ENCODE measurements around the gene ITPR2. TPM values are rescaled to one million over a fixed set of nuclear protein-coding genes. Genes with fewer than 3 reads are reported as not detected.

ITPR2 gene
- total and polyA plus RNA-seq, 4 donors = 4.1 to 47.0 (median 26.5) TPM

- no peaks in the 10 kb centered on the region for H3K36me3 ChIP-seq (ENCODE audit: control insufficient read depth in 4 of 4, insufficient read depth in 4 of 4, low read length in 4 of 4)
- H3K9ac ChIP-seq (ENCODE audit: insufficient read depth in 1 of 2, low read length in 2 of 2) = no peak overlapping the region
- no peaks in the 10 kb centered on the region for H3K27me3 ChIP-seq (ENCODE audit: control insufficient read depth in 3 of 3, insufficient read depth in 3 of 3, low read length in 2 of 3)
- H3K4me1 ChIP-seq (ENCODE audit: control insufficient read depth in 5 of 5, insufficient read depth in 5 of 5, low read length in 5 of 5) = no peaks in the 10 kb centered on the region
- H3K9me3 ChIP-seq (ENCODE audit: control insufficient read depth in 4 of 4, insufficient read depth in 3 of 4, low read length in 3 of 4) = peaks cover 0 to 4% (median 0%) of the 10 kb centered on the region in 4 donors
- DNase-seq (no peak), ATAC-seq (ENCODE audit: insufficient read depth, low FRiP score) (no peak)
- no peak for TF ChIP-seq CTCF (IDR thresholded peaks at IDR 0.05; ENCODE audit: control extremely low read depth, extremely low read depth)
- no peak overlapping the region for H3K4me3 ChIP-seq
- WGBS, 2 donors = 65 to 66% methylated on average over 4 of the region's 4 CpGs
- no peak overlapping the region for H3K27ac ChIP-seq (ENCODE audit: low read depth in 1 of 2, low read length in 1 of 2)
These were observed 523.4 kb downstream of the ITPR2 start for GRCh38 chr12:26309634-26310033.

GRCh38 chr12:26304273-26304672, 528.7 kb downstream of the ITPR2 start:
- H3K9me3 ChIP-seq (ENCODE audit: control insufficient read depth in 4 of 4, insufficient read depth in 3 of 4, low read length in 3 of 4) = no peaks in the 10 kb centered on the region
- no peak overlapping the region for H3K4me3 ChIP-seq
- DNase-seq (no peak), ATAC-seq (ENCODE audit: insufficient read depth, low FRiP score) (no peak)
- H3K9ac ChIP-seq (ENCODE audit: insufficient read depth in 1 of 2, low read length in 2 of 2) = no peak overlapping the region
- no peak for TF ChIP-seq CTCF (IDR thresholded peaks at IDR 0.05; ENCODE audit: control extremely low read depth, extremely low read depth)
- H3K36me3 ChIP-seq (ENCODE audit: control insufficient read depth in 4 of 4, insufficient read depth in 4 of 4, low read length in 4 of 4) = no peaks in the 10 kb centered on the region
- WGBS, 2 donors = 90 to 99% methylated on average over 2 of the region's 2 CpGs
- no peaks in the 10 kb centered on the region for H3K27me3 ChIP-seq (ENCODE audit: control insufficient read depth in 3 of 3, insufficient read depth in 3 of 3, low read length in 2 of 3)
- no peaks in the 10 kb centered on the region for H3K4me1 ChIP-seq (ENCODE audit: control insufficient read depth in 5 of 5, insufficient read depth in 5 of 5, low read length in 5 of 5)
- no peak overlapping the region for H3K27ac ChIP-seq (ENCODE audit: low read depth in 1 of 2, low read length in 1 of 2)

- H3K27me3 ChIP-seq (ENCODE audit: control insufficient read depth in 3 of 3, insufficient read depth in 3 of 3, low read length in 2 of 3) = no peaks in the 10 kb centered on the region
- ATAC-seq (ENCODE audit: insufficient read depth, low FRiP score) = no peak
- H3K4me3 ChIP-seq = no peak overlapping the region
- peaks cover 0 to under 1% (median 0%) of the 10 kb centered on the region in 5 donors for H3K4me1 ChIP-seq (ENCODE audit: control insufficient read depth in 5 of 5, insufficient read depth in 5 of 5, low read length in 5 of 5)
- no peak for DNase-seq
- no peak for TF ChIP-seq CTCF (IDR thresholded peaks at IDR 0.05; ENCODE audit: control extremely low read depth, extremely low read depth)
- H3K9me3 ChIP-seq (ENCODE audit: control insufficient read depth in 4 of 4, insufficient read depth in 3 of 4, low read length in 3 of 4) = no peaks in the 10 kb centered on the region
- H3K9ac ChIP-seq (ENCODE audit: insufficient read depth in 1 of 2, low read length in 2 of 2) = no peak overlapping the region
- WGBS, 2 donors = 84 to 97% methylated on average over 1 of the region's 1 CpG
- H3K36me3 ChIP-seq (ENCODE audit: control insufficient read depth in 4 of 4, insufficient read depth in 4 of 4, low read length in 4 of 4) = no peaks in the 10 kb centered on the region
- H3K27ac ChIP-seq (ENCODE audit: low read depth in 1 of 2, low read length in 1 of 2) = no peak overlapping the region
These were observed 529.6 kb downstream of the ITPR2 start for GRCh38 chr12:26303418-26303817.

GRCh38 chr12:26302776-26303175, 530.2 kb downstream of the ITPR2 start:
- no peak for TF ChIP-seq CTCF (IDR thresholded peaks at IDR 0.05; ENCODE audit: control extremely low read depth, extremely low read depth)
- 96 to 97% methylated on average over 3 of the region's 3 CpGs for WGBS, 2 donors

More at GRCh38 chr12:26302776-26303175, 530.2 kb downstream of the ITPR2 start:
- ATAC-seq (ENCODE audit: insufficient read depth, low FRiP score) (no peak), DNase-seq (no peak)
- no peak overlapping the region for H3K27ac ChIP-seq (ENCODE audit: low read depth in 1 of 2, low read length in 1 of 2)
- no peaks in the 10 kb centered on the region for H3K36me3 ChIP-seq (ENCODE audit: control insufficient read depth in 4 of 4, insufficient read depth in 4 of 4, low read length in 4 of 4)
- no peak overlapping the region for H3K4me3 ChIP-seq
- peaks cover 0 to 4% (median 0%) of the 10 kb centered on the region in 5 donors for H3K4me1 ChIP-seq (ENCODE audit: control insufficient read depth in 5 of 5, insufficient read depth in 5 of 5, low read length in 5 of 5)
- no peak overlapping the region for H3K9ac ChIP-seq (ENCODE audit: insufficient read depth in 1 of 2, low read length in 2 of 2)
- H3K27me3 ChIP-seq (ENCODE audit: control insufficient read depth in 3 of 3, insufficient read depth in 3 of 3, low read length in 2 of 3) = no peaks in the 10 kb centered on the region
- no peaks in the 10 kb centered on the region for H3K9me3 ChIP-seq (ENCODE audit: control insufficient read depth in 4 of 4, insufficient read depth in 3 of 4, low read length in 3 of 4)
